HG03045 (cell line): ENCODE measurements around the gene SLC7A10.

Experiments
- ATAC-seq: cut with Tn5 transposase; IDR thresholded peaks from one replicate; pipeline ENCODE4 v1.9.1; 2021; ENCODE audit warnings: mild to moderate bottlenecking, moderate library complexity; ENCODE audit not compliant: unreplicated experiment

SLC7A10 gene

GRCh38 chr19:33255781-33256180, 30.1 kb upstream of the SLC7A10 start:
- ATAC-seq: no peak

GRCh38 chr19:33254245-33254824, 28.7 kb upstream of the SLC7A10 start:
- no peak for ATAC-seq

GRCh38 chr19:33252971-33253370, 27.3 kb upstream of the SLC7A10 start:
- ATAC-seq: no peak

- no peak for ATAC-seq
These were observed 26.8 kb upstream of the SLC7A10 start for GRCh38 chr19:33252418-33252962.

GRCh38 chr19:33251526-33252090, 26.0 kb upstream of the SLC7A10 start:
- ATAC-seq: no peak

GRCh38 chr19:33251076-33251475, 25.4 kb upstream of the SLC7A10 start:
- no peak for ATAC-seq

GRCh38 chr19:33250500-33250899, 24.9 kb upstream of the SLC7A10 start:
- ATAC-seq: no peak

- no peak for ATAC-seq
These were observed 24.2 kb upstream of the SLC7A10 start for GRCh38 chr19:33249740-33250366.

GRCh38 chr19:33248954-33249613, 23.4 kb upstream of the SLC7A10 start:
- no peak for ATAC-seq

GRCh38 chr19:33248553-33248953, 22.9 kb upstream of the SLC7A10 start:
- no peak for ATAC-seq

GRCh38 chr19:33248104-33248503, 22.5 kb upstream of the SLC7A10 start:
- no peak for ATAC-seq

GRCh38 chr19:33247441-33247819, 21.8 kb upstream of the SLC7A10 start:
- ATAC-seq: no peak

GRCh38 chr19:33246709-33247440, 21.2 kb upstream of the SLC7A10 start:
- ATAC-seq: no peak

- ATAC-seq: no peak
These were observed 20.5 kb upstream of the SLC7A10 start for GRCh38 chr19:33245948-33246708.

GRCh38 chr19:33242911-33243310, 17.3 kb upstream of the SLC7A10 start:
- no peak for ATAC-seq

GRCh38 chr19:33242131-33242530, 16.5 kb upstream of the SLC7A10 start:
- no peak for ATAC-seq

GRCh38 chr19:33241530-33242101, 16.0 kb upstream of the SLC7A10 start:
- ATAC-seq: no peak

GRCh38 chr19:33241091-33241529, 15.5 kb upstream of the SLC7A10 start:
- ATAC-seq: no peak

GRCh38 chr19:33240181-33240771, 14.6 kb upstream of the SLC7A10 start:
- ATAC-seq: no peak
